NOMO-1 (cell line): ENCODE results near the gene DMPK.
"Not testable (repeated sequence)": the region's sequence is repeated elsewhere in the genome, so short reads cannot be mapped to it uniquely, and the experiment has no call there.

Source experiments
- DNase-seq, 2 experiments: peaks; one replicate each; lab custom pipeline; 2025; ENCODE audit not compliant: unreplicated experiment in 2 of 2; lab: John Stamatoyannopoulos, UW

Gene DMPK

DNA sequence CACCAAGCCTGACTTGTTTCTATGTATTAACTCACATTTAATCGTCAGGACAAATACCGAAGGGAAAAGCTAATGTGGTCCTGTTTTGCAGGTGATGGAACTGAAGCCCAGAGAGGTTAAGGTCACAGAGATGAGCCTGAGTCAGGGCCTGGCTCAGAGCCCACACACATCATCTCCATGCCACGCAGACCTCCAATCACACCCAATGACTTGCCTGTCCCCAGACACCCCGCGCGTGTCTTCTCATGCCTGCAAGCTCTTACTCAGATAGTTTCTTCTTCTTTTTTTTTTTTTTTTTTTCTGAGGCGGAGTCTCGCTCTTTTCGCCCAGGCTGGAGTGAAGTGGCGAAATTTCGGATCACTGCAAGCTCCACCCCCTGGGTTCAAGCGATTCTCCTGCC is 29.7 kb downstream of the DMPK start:
- DNase-seq: no peak

DNA sequence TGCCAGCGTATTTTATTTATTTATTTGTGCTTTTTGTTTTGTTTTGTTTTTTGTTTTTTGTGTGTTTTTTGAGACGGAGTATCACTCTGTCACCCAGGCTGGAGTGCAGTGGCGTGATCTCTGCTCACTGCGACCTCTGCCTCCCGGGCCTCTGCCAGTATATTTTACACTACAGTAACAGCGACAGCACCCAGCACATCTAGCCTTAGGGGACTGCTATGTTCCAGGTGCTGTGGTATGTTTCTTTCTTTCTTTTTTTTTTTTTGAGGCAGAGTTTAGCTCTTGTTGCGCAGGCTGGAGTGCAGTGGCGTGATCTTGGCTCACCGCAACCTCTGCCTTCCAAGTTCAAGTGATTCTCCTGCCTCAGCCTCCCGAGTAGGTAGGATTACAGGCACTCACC is 30.8 kb downstream of the DMPK start:
- not testable (repeated sequence) for DNase-seq

DNA sequence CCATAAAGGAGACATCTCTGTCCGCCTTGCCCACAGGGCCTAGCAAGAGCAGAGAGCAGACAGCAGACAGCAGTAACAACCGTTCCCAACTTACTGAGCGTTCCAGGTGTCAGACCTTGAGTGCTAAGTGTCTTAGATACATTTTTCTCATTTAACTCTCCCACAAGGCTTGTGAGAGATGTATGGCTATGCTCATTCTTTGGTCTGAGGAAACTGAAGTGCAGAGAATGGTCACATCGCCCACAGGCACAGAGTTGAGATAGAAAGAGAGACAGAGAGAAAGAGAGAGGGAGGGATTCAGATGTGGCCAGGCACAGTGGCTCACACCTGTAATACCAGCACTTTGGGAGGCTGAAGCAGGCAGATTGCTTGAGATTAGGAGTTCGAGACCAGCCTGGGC is 34.8 kb downstream of the DMPK start:
- DNase-seq: no peak

- DNase-seq: no peak
These were observed 35.4 kb downstream of the DMPK start for GRCh38 chr19:45746866-45747265.

DNA sequence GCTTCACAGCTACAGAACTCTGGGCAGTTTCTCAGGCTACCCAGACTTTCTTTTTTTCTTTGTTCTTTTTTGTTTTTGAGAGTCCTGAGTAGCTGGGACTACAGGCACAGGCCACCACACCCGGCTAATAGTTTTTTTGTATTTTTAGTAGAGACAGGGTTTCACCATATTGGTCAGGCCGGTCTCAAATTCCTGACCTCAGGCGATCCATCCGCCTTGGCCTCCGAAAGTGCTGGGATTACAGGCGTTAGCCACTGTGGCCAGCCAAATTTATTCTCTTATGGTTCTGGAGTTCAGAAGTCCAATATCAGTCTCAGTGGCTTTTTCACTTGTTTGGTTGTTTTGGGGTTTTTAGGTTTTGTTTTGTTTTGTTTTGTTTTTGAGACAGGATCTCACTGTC is 36.7 kb downstream of the DMPK start:
- no peak for DNase-seq

- no peak for DNase-seq
These were observed 39.3 kb downstream of the DMPK start for GRCh38 chr19:45742969-45743368.

- DNase-seq: peak; percentile 53 to 64
These were observed 42.5 kb downstream of the DMPK start for GRCh38 chr19:45739498-45740439.

DNA sequence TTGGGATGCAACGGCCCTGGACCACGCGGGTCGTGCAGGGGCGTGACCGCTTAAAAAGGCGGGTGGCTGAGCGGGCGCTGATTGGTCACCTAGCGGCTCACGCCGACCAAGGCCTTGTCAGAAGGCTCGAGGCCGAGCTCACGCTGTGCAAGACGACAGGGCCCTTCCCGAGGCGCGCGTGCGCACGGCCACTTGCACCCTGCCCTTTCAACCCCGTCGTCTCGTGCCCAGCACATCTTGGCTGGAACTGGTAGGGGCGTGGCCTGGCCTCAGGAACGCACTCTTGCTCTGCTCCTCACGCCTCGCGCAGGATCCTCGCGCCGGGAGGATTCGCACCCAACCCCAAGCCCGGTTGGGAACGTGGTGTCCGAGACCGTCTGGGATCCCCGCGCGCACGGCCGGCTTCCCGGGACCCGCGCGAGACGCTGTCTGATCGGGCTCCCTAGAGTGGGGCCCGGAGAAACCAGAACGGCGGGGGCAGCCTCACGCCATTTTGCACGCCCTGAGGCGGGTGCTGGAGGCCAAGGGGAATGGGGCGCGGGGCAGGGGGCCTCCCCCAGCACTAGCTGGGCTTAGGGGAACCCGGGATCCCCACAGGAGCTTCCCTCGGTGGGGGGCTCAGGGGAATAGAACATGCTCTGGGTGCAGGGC is 49.0 kb downstream of the DMPK start, which contains the start of gene MEIOSIN:
MEIOSIN (plus strand) TSS at position 280 of the 651 bp plus-strand sequence. CDS start 1,938 bp downstream, outside the sequence.
- DNase-seq: no peak

- peak; percentile 98 to 99 for DNase-seq
These were observed 51.7 kb downstream of the DMPK start, which contains the start of gene FBXO46 for GRCh38 chr19:45730368-45731288. Gene FBXO46, minus strand, starts transcription at chr19:45730896. Its CDS starts 17,401 bp downstream, at chr19:45713495.

DNA sequence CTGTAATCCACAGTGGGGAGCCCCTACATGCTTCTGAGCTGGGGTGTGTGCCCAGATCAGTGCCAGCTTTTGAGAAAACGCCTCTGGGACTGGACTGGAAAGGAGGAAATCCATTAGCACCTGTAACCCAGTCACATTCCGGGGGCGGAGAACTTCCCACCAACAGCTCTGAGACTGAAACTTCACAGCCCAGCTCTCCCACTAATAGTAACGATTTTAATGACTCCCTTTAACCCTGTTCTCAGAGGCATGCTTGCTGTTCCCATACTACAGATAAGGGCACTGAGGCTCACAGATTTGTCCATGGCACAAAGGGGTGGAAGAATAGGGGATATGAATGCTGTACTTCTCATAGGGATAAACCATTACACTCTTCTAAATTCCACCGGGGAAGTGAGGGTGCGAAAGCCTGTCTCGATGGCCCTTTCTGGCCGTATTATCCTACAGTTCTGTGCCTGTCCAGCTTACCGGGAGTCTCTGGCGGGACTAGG is 52.4 kb downstream of the DMPK start:
- DNase-seq: no peak

GRCh38 chr19:45728683-45729082 is 53.6 kb downstream of the DMPK start:
- DNase-seq: not testable (repeated sequence)

- not testable (repeated sequence) for DNase-seq
These were observed 62.2 kb downstream of the DMPK start for GRCh38 chr19:45720065-45720464.
